Mammary epithelial cell (primary cell): ENCODE data around the gene CCDC171.

ENCODE experiments used
- CTCF ChIP-seq, 2 donors: IDR thresholded peaks in 1 of 2; conservative IDR thresholded peaks in 1 of 2; 2 replicates each; pipeline ENCODE4 v1.5.1; 2011 to 2012; ENCODE audit warnings: inconsistent platforms in 2 of 2, low read length in 2 of 2, mild to moderate bottlenecking in 2 of 2, control low read depth in 1 of 2, low read depth in 1 of 2; ENCODE audit not compliant: insufficient read depth in 1 of 2; ENCODE audit errors: extremely low read depth in 1 of 2
- EZH2 ChIP-seq: IDR thresholded peaks from 2 replicates; pipeline ENCODE4 v1.6.1; 2012; ENCODE audit warnings: low read length, inconsistent platforms, borderline replicate concordance

DNA sequence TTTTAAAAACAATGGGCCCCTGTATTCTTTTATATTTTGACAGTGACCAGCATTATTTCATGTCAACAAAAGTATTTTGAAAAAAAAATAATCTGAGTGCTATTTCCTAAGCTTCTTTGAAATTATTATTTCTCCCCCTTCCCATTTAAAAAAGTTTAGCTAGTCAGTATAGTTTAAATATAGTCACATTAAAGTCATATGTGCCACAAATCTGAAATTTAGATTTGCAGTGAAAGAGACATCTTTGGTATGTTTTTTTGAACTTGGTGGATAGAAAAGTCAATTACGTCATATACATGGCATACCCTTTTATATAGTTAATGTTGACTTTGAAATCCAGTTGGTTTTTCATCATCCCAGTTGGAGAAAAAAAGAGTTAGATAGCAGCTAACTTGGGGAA lies 297.0 kb downstream of the CCDC171 start:
- TF ChIP-seq CTCF (conservative IDR thresholded peaks at IDR 0.05 in 1 of 2, IDR thresholded peaks at IDR 0.05 in 1 of 2; ENCODE audit: extremely low read depth in 1 of 2, insufficient read depth in 1 of 2, low read depth in 1 of 2, low read length in 2 of 2) (no peak), EZH2 (no peak)
